ENCODE measurements around the gene FTCD.

DNA sequence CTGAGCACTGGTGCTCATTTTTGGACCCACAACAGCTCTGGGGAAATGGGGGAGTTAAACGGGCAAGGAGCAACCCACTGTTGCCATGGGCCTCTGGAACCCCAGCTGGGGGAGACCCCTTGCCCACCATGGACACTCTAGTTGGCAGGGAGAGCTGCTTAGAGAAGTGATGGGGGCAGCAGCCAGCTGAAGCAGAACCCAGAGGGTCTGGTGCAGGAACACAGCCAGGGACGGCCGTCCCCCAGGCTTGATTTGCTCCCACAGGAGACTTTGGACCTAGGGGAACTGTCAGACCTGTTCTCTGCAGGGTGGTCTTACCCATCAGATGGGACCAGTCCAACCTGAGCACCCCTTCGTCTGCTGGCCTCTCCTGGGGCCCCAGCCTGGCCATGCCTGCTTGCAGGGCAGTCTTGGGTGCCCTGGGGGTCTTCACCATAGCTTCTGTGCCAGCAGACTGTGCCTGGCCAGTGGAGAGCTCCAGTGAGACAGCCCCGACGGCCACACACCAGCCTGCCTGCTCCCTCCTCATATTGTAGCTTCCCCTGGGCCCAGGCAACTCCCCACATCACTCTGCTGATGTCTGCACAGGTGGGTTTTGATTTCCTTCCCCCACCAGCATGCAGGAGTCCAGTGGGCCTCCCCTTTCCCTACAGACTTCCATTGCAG is 17.6 kb upstream of the FTCD start:
- TF ChIP-seq EZH2 (IDR thresholded peaks at IDR 0.05; ENCODE audit: low read depth, low read length, severe bottlenecking), result no peak
- no peak for TF ChIP-seq POLR2A (IDR thresholded peaks at IDR 0.05; ENCODE audit: control extremely low read depth in 1 of 2, low read depth in 2 of 2, low read length in 2 of 2)
- TF ChIP-seq RFX5 (IDR thresholded peaks at IDR 0.05; ENCODE audit: borderline replicate concordance, low read depth, low read length), result no peak
- TF ChIP-seq, protein P1, sequence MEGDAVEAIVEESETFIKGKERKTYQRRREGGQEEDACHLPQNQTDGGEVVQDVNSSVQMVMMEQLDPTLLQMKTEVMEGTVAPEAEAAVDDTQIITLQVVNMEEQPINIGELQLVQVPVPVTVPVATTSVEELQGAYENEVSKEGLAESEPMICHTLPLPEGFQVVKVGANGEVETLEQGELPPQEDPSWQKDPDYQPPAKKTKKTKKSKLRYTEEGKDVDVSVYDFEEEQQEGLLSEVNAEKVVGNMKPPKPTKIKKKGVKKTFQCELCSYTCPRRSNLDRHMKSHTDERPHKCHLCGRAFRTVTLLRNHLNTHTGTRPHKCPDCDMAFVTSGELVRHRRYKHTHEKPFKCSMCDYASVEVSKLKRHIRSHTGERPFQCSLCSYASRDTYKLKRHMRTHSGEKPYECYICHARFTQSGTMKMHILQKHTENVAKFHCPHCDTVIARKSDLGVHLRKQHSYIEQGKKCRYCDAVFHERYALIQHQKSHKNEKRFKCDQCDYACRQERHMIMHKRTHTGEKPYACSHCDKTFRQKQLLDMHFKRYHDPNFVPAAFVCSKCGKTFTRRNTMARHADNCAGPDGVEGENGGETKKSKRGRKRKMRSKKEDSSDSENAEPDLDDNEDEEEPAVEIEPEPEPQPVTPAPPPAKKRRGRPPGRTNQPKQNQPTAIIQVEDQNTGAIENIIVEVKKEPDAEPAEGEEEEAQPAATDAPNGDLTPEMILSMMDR (IDR thresholded peaks at IDR 0.05; ENCODE audit: control extremely low read depth in 1 of 3, insufficient read depth in 1 of 3, low read depth in 1 of 3, low read length in 3 of 3), result no peak
- no peak for TF ChIP-seq TCF12 (IDR thresholded peaks at IDR 0.05; ENCODE audit: low read depth, low read length)
- TF ChIP-seq SP4 (IDR thresholded peaks at IDR 0.05; ENCODE audit: low read length), result no peak
- TF ChIP-seq EP300 (IDR thresholded peaks at IDR 0.05; ENCODE audit: borderline replicate concordance in 1 of 2, low read depth in 2 of 2, low read length in 2 of 2), result no peak
- no peak for TF ChIP-seq NANOG (IDR thresholded peaks at IDR 0.05; ENCODE audit: insufficient read depth, low read depth, low read length, poor library complexity, severe bottlenecking)
- TF ChIP-seq SP1 (IDR thresholded peaks at IDR 0.05; ENCODE audit: low read depth, low read length), result no peak
- TF ChIP-seq, protein P2, sequence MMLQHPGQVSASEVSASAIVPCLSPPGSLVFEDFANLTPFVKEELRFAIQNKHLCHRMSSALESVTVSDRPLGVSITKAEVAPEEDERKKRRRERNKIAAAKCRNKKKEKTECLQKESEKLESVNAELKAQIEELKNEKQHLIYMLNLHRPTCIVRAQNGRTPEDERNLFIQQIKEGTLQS (IDR thresholded peaks at IDR 0.05; ENCODE audit: insufficient read depth, low read depth, low read length), result no peak
- TF ChIP-seq JUND (IDR thresholded peaks at IDR 0.05; ENCODE audit: low read length), result no peak

Measured in H1 (cell line).